Measurements from ENCODE around the gene FSTL4.

Gene FSTL4

GRCh38 chr5:133251296-133252132 lies 360.8 kb downstream of the FSTL4 start:
- no peak for DNase-seq

DNA sequence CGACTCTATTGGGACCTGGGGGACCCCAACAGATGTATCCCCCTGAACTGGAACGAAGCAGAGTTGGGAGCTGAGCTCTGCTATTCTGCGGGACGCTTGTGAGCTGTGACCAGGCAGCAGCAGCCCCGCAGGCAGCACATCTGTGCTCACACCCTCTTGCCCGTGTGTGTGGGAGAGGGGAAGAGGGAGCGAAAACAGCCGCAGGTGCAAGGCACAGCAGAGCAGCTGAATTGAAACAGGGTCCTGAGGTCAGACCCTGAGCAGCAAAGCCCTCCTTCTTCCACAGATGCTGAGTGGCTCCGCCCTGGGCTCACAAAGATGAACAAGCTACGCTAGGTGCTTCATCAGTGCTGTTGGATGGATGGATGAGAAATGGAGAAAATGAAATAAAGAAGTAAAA lies 361.8 kb downstream of the FSTL4 start:
- DNase-seq, result no peak

DNA sequence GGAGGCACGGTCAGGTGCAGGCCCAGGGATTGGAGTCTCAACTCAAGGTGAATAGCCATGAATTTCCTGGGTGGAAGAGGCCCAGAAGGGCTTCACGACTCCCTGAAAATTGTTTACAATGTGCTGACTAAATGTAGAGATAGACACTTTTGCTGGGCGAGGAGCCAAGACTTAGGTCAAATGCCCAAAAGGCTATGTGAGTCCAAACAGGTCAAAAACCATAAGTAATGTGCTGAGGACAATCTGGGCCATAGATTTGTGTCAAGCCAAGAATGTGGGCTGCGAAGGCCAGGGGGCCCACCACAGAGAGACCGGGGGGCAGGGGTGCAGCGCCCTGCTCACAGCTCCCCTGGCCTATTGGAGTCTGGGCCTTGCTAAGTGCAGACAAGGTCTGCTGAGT lies 362.7 kb downstream of the FSTL4 start:
- DNase-seq, result no peak

DNA sequence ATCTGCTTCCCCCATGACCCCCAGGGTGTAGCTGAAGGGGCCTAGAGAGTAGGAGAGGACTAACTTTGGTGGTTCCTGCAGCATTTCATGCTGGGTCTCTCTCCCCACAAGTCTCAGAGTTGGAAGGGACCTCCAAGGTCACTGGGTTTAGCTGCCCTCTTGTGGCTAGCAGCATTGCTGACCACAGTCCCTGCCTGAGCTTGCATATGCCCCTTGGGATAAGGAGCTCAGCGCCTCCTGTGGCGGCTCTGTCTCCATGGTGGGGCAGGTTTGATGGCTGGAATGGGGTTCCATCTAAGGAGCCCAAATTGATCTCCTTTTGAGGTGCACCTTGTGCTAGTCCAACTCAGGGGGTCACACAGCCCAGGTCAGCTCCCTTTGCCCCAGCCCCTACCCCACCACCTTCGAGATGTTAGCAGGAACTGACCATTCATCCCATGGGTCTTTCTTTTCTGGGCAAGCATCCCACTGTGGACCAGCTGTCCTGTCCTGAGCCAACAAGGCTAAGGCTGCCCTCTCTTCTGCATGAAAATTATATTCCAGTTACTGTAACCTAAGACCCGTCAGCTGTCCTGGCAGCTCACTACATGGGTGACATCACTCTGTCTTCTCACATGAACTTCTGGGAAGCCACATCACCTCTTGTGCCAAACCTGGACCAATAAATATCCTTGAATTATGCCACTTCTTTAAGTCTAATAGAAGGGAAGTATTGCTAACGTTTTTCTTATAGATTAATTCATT lies 364.3 kb downstream of the FSTL4 start:
- no peak for DNase-seq

- no peak for DNase-seq
These were observed 365.1 kb downstream of the FSTL4 start for GRCh38 chr5:133247151-133247709.

DNA sequence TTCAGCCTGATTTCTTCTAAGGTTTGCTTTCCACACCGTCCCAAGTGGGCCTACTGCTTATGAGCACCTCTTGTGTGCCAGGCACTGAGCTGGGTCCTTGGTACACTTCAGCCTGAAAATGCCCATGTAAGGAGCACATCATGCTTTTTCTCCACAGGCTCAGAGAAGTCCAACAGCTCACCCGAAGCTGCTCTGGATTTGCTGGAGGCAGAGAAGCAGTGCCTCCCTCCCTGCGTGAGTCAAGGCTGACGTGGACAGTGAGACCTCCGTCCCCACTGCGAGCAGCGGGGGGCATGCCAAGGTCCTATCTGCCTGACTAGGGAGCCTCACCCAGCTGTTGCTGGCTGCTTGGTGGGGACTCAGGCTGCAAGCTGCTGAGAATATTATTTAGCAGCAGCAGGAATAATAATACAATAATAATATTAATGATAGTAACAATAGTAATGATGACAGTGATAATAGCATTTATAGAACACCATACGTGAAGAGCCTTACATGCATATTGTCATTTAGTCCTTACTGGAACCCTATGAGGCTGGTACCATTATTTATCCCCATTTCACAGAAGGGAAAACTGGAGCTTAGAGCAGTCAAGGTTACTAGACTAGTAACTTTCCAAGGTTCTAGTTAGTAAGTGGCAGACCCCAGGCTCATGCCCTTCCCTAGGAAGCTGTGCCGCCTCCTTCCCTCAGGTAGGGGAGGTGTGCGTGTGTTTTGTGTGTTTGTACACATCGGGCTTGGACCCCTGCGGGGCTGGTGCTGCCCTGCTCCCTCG lies 365.8 kb downstream of the FSTL4 start:
- no peak for DNase-seq

DNA sequence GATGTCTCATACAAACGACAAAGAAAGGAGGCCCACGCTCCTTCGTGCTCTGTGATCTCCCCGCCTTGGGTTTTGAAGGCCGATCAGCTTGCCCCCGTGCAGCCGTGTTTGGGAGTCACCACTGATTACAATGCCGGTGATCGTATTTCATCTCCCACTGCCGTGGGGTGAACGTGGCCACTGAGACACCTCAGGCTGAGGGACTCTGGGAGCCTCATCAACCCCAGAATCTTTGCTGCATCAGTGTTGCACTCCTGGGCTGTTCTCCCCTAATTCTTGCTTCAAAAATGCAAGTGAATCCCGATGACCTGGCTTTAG lies 366.3 kb downstream of the FSTL4 start:
- DNase-seq, result no peak

GRCh38 chr5:133245191-133246052 lies 366.9 kb downstream of the FSTL4 start:
- peak; percentile 5 for DNase-seq

- DNase-seq, result no peak
These were observed 368.1 kb downstream of the FSTL4 start for GRCh38 chr5:133244242-133244641.

DNA sequence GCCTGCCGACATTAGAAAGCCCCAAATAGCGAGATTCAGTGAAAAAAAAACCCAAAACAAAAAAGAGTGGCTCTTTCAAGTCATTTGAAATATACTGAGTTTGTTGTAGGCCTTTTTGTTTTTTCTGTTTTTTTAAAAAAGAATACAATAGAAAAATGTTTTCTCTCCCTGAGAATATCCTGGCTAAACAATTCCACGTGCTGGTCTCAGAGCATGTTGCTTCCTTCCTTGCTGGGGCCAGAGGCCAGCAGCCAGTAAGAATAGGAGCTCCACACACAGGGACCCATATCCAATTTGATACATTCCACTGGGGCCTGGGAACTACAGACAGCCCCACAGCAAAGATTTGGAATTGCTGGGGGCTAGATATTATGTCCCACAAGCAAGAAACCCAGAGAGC lies 369.1 kb downstream of the FSTL4 start:
- DNase-seq, result no peak

GRCh38 chr5:133242221-133242835 lies 370.0 kb downstream of the FSTL4 start:
- DNase-seq, result no peak

DNA sequence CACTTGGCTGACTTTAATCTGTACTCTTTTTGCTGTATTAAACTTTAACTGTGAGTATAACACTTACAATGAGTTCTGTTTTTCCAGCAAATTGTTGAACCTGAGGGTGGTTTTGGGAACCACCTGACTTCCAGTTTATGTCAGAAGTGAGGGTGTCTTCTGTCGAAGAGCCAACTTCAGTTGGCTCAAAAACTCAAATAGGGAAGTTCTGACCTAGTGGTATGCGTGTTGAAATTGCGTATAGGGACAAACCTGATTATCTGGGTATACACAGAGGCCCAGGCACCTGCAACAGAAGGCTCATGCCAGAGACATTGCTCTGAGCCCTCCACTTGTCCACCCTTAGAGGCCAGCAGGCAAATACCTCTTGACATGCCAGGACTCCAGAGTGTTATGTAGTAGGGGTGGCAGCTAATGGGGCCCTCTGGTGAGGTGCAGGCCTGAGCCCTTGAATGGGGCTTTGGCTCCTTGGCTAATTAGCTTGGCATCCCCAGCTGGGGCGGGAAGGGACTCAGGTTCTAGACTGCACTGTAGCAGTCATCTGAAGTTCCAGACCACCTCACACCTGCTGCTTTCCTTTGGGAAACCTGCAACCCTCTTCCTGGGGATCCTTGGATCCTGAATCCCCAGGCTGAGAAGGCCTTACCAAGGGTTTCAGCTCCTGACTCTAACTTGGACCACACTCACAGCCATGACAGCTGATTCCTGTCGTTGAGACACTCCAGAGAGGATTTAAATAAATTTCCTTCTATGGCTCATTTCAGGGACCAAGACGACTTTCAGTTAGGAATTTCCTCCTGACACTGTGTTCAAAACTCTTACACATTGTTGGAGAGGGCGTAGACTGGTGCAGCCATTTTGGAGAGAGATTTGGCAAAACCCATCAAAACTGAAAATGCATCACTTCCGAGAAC lies 370.9 kb downstream of the FSTL4 start:
- DNase-seq, result no peak

DNA sequence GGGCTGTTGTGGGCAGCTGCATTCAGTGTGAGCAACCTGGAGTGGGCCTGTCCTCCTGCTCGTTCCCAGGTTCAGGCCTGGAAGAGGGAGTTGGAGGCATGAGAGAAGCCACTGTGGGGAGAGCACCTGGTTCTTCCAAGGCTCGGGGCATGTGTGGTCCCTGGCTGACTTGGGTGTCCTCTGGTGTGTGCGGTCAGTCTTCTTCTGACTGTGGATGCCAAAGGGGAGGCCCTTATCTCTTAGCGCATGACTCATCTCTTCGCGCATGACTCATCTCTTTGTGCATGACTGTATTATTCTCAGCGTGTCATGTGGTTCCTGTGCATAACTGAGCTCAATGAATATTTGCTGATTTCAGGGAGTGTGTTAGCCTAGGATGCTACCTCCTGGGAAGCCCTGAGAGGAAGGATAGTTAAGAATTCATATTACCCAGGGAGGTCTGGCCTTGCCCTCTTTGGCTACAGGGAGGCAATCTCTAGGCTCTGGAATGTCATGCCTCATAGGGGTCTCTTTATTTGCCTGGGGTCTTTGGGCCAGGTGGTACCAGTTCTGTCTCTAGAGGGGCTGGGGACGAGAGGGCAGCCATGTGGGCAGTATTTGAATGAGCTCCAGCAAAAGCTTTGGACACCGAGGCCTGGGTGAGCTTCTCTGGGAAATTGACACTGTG lies 371.8 kb downstream of the FSTL4 start:
- DNase-seq, result peak; percentile 26

DNA sequence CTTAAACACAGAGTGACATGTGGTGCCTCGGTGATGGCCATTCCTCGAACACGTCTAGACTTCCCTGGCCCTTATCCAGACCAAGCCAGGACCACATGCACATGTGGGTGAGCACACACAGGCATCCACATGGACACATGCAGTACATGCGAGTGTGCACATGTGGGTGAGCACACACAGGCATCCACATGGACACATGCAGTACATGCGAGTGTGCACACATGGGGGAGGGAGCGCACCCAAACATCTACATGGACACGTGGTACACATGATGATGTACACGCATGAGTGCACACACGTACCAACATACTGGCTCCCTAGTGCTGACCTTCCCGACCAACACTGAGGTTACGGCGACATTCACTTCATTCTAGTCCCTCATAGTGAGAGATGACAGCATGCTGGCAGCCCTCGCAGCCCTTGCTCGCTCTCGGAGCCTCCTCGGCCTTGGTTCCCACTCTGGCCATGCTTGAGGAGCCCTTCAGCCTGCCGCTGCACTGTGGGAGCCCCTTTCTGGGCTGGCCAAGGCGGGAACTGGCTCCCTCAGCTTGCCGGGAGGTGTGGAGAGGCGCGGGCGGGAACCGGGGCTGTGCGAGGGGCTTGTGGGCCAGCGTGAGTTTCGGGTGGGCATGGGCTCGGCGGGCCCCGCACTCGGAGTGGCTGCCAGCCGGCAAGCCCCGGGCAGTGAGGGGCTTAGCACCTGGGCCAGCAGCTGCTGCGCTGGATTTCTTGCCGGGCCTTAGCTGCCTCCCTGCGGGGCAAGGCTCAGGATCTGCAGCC lies 373.7 kb downstream of the FSTL4 start:
- no peak for DNase-seq

DNA sequence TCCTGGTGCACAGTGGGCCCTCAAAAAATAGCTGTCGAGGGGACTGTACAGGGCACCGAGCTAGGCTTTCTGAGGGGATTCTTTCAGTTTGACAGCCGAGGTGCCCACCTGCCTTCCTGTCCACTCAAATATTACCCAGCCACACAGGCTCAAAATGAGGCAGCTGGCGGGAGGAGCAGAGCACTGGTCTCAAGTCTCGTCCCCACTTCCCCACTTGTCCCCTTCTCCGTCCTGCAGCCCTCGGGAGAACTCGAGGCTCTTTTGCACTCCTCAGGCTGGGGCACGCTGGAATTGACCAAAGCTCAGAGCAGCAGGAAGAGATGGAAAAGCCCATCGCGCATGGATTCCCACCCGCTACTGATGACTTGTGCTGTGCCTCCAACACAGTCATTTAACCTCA lies 375.4 kb downstream of the FSTL4 start:
- no peak for DNase-seq

DNA sequence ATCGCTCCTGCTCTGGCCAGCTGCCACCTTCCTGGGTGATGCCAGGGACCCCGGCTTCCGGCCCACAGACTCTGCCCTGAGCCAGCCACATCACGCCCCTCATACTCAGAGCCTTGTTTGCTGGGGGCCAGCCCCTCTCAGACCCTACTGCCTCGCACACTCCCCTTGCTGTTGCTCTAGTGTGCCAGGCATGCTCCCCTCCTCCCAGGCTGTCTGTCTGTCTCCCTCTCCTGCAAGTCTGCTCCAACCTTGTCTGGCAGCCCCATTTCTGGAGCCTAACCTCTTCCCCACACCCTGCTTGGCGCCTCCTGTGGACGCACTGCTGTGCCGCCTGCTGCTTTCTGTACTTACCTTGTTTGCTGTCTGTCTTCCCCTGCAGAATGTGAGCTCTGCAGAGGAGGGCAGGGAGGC lies 375.8 kb downstream of the FSTL4 start:
- no peak for DNase-seq

GRCh38 chr5:133235696-133236426 lies 376.5 kb downstream of the FSTL4 start:
- DNase-seq, result no peak

GRCh38 chr5:133234911-133235310 lies 377.4 kb downstream of the FSTL4 start:
- DNase-seq, result no peak

- no peak for DNase-seq
These were observed 378.1 kb downstream of the FSTL4 start for GRCh38 chr5:133234273-133234672.

Measured in stimulated activated naive CD4-positive, alpha-beta T cell treated with Interleukin-2 at 50 U/mL for 16 hours (primary cell).